NK-92 treated with Interleukin-12 subunit alpha and Interleukin-12 subunit beta, amount 100 ng/mL, for 24 hours (cell line): ENCODE results near the gene PUS3.
A peak's percentile ranks its signal among the peaks of the same experiment; 100 is the strongest.

Source experiments
- DNase-seq: peaks from one replicate; lab custom pipeline; 2025; lab: John Stamatoyannopoulos, UW

Gene PUS3

GRCh38 chr11:125902927-125903710 is at the start of gene PUS3:
Gene PUS3 (minus strand): TSS chr11:125903206. CDS start chr11:125896284, 6,922 bp downstream.
- DNase-seq: peak; percentile 82

- no peak for DNase-seq
These were observed 49.6 kb upstream of the PUS3 start for GRCh38 chr11:125952559-125952958.

GRCh38 chr11:125951731-125952130 is 48.7 kb upstream of the PUS3 start:
- no peak for DNase-seq

GRCh38 chr11:125950696-125951651 is 48.0 kb upstream of the PUS3 start:
- DNase-seq: no peak

GRCh38 chr11:125950178-125950490 is 47.1 kb upstream of the PUS3 start:
- no peak for DNase-seq

GRCh38 chr11:125949271-125950177 is 46.5 kb upstream of the PUS3 start:
- no peak for DNase-seq

GRCh38 chr11:125948278-125949051 is 45.5 kb upstream of the PUS3 start:
- no peak for DNase-seq

GRCh38 chr11:125947419-125948277 is 44.6 kb upstream of the PUS3 start:
- DNase-seq: no peak

- DNase-seq: no peak
These were observed 43.9 kb upstream of the PUS3 start for GRCh38 chr11:125946712-125947418.

- DNase-seq: no peak
These were observed 43.0 kb upstream of the PUS3 start, which contains the start of gene VSIG10L2 for GRCh38 chr11:125945797-125946520. Gene VSIG10L2 (plus strand): TSS chr11:125946044. CDS start chr11:125946056, 12 bp downstream.

- no peak for DNase-seq
These were observed 42.2 kb upstream of the PUS3 start for GRCh38 chr11:125945011-125945796.

GRCh38 chr11:125944350-125945010 is 41.5 kb upstream of the PUS3 start:
- DNase-seq: no peak

- no peak for DNase-seq
These were observed 40.8 kb upstream of the PUS3 start for GRCh38 chr11:125943661-125944349.

GRCh38 chr11:125942771-125943428 is 39.9 kb upstream of the PUS3 start:
- no peak for DNase-seq

- DNase-seq: peak; percentile 10
These were observed 38.9 kb upstream of the PUS3 start for GRCh38 chr11:125941619-125942611.
